Psoas muscle (tissue), 8 donors: Measurements from ENCODE around the gene IDI2. TPM values are rescaled to one million over a fixed set of nuclear protein-coding genes. Genes with fewer than 3 reads are reported as not detected.

Experiments used
- ATAC-seq, 4 donors: fragments of 200-7000 bp; cut with Tn5 transposase; one replicate each; pipeline ENCODE4 v1.9.1; 2020; ENCODE audit warnings: moderate library complexity in 3 of 4, mild to moderate bottlenecking in 2 of 4
- DNase-seq, 2 donors: peaks; one replicate each; pipeline ENCODE4 v3.0.0-alpha.2; 2020
- H3K27ac ChIP-seq: fragments of 200-600 bp; one replicate; pipeline ENCODE4 v1.8.0; 2022
- H3K27me3 ChIP-seq, 3 donors: fragments of 200-600 bp in 1 of 3; one replicate each; pipeline versions ENCODE4 v1.6.1 to v1.8.0; 2013 to 2022; ENCODE audit warnings: low read length in 2 of 3, mild to moderate bottlenecking in 2 of 3, moderate library complexity in 1 of 3; ENCODE audit not compliant: insufficient read depth in 3 of 3
- H3K36me3 ChIP-seq, 2 donors: fragments of 200-600 bp in 1 of 2; one replicate each; pipeline versions ENCODE4 v1.6.1 to v1.8.0; 2013 to 2022; ENCODE audit warnings: low read depth in 1 of 2, mild to moderate bottlenecking in 1 of 2, moderate library complexity in 1 of 2; ENCODE audit not compliant: insufficient read depth in 1 of 2
- H3K4me1 ChIP-seq: fragments of 200-600 bp; one replicate; pipeline ENCODE4 v1.8.0; 2022
- H3K4me3 ChIP-seq: fragments of 200-600 bp; one replicate; pipeline ENCODE4 v1.8.0; 2022; ENCODE audit warnings: mild to moderate bottlenecking
- H3K9me3 ChIP-seq: fragments of 200-600 bp; one replicate; pipeline ENCODE4 v1.8.0; 2022
- CTCF ChIP-seq: fragments of 200-600 bp; IDR thresholded peaks from one replicate; pipeline ENCODE4 v1.8.0; 2022; ENCODE audit warnings: antibody characterized with exemption
- WGBS, 3 donors: extraction: QIAGEN DNeasy Blood & Tissue Kit; methylation state at CpG; one replicate each; pipeline versions ENCODE4 v1.1.6 to v1.1.7; 2013; 5-methylcytosine and 5-hydroxymethylcytosine counted together
- intact Hi-C, 2 donors: fragments of 100-400 bp; cut with DNase I; formaldehyde crosslinking; loops; one replicate each; pipeline versions ENCODE4 v1.11.0 to v1.14.2; 2022
- polyA plus RNA-seq, 3 donors: library from polyadenylated mRNA; stranded (reverse); fragments of 200-250 nt; gene quantifications; one replicate each; pipeline ENCODE4 v1.2.3, GENCODE V29; 2013
- total RNA-seq, 4 donors: library from RNA; stranded (reverse); fragmentation: NEBNext Ultra II Directional in 2 of 4; extraction: Animal tissue kit (Norgen Biotek cat#: 25700) in 2 of 4; gene quantifications; one replicate each; pipeline versions ENCODE4 v1.2.1 to v1.2.4, GENCODE V29; 2021 to 2023
- donor health status: healthy with polysubstance abuse.
- donor health status: DM: no; HTN: no; CAD: no; lungs with moderate emphysema.
- donor health status: Bipolar disorder and iron deficiency.
- donor health status: healthy.
- donor health status: DM: yes; HTN: yes; CAD: no.
- donor health status: DM: no; HTN: no; CAD: no.
- donor health status: DM: no; HTN: no; CAD: no.
- donor health status: DM: yes; HTN: yes; CAD: no.

IDI2 gene
- total and polyA plus RNA-seq, 7 donors, result 16.6 to 182 (median 133) TPM

- WGBS, 3 donors, result 0 to 1% (median 0%) methylated on average over 27 to 34 of the region's 34 CpGs
- Histone ChIP-seq H3K9me3 (no peaks in the 10 kb centered on the region), H3K36me3 (peaks cover 3 to 37% of the 10 kb centered on the region in 2 donors), H3K27me3 (no peaks in the 10 kb centered on the region), H3K4me3 (peak overlapping the region; percentile 89), H3K27ac (peak overlapping the region; percentile 98), H3K4me1 (peaks cover 47% of the 10 kb centered on the region)
- no peak for TF ChIP-seq CTCF
- ATAC-seq, result peak in 1 of 4 donors; percentile 2
- intact Hi-C loops, result loop anchor here in 1 of 2 donors (5.0 kb wide), 1 partner anchor 177 kb away; no protein-coding TSS in a partner anchor
- DNase-seq, result no peak
These were observed 23.8 kb upstream of the IDI2 start for GRCh38 chr10:1049425-1049958.

DNA sequence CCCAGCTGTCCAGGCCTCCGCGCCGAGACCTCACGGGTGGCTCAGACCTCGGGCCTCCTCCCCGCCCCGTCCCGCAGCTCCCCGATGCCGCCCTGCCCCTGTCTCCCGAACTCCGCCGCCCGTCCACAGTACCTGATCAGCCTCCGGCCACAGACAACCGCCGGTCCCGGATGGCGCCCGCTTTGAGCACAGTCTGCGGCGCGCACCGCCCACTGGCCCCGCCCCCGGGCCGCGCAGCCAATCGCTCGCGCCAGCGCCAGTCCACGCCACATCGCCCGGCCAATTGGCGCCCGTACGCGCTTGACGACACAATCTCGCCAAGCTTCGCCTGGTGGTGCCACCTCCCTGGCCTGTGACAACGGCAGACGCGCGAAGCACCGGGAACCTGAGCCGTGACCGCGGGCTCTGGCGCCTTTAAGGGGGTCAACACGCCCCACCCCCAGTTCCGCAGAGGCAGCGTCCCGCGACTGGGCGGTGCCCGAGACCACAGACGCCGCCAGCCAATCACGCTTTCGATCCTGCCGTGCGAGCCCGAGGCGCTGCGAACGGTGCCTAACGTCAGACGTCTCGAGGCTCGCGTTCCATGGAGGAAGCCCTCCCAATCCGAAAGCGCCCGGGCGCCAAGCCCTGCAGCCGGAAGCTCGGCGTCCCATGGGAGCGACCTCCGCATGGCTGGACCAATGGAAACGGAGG, 23.2 kb upstream of the IDI2 start, which contains the start of gene IDI1:
Gene IDI1, minus strand, starts transcription at position 388 of the 693 bp plus-strand sequence. Its CDS starts 116 bp downstream, at position 272.
- Histone ChIP-seq H3K27ac (peak within 1 kb of the TSS; percentile 98), H3K4me3 (peak within 1 kb of the TSS; percentile 89), H3K36me3 (peaks cover 3 to 31% of the 10 kb centered on the region in 2 donors), H3K4me1 (peaks cover 47% of the 10 kb centered on the region), H3K9me3 (no peaks in the 10 kb centered on the region), H3K27me3 (no peaks in the 10 kb centered on the region)
- intact Hi-C loops, result loop anchor here in 1 of 2 donors (5.0 kb wide), 1 partner anchor 177 kb away; no protein-coding TSS in a partner anchor
- no peak for TF ChIP-seq CTCF
- 0 to 1% (median 1%) methylated on average over 62 to 83 of the region's 83 CpGs for WGBS, 3 donors
- DNase-seq (peak; percentile 97 to 99), ATAC-seq (peak; percentile 88 to 91 (median 90))

GRCh38 chr10:1048349-1048731, 22.7 kb upstream of the IDI2 start:
- peak overlapping the region; percentile 89 for H3K4me3 ChIP-seq
- ATAC-seq, result peak; percentile 1 to 30 (median 26)
- no peaks in the 10 kb centered on the region for H3K27me3 ChIP-seq
- no peaks in the 10 kb centered on the region for H3K9me3 ChIP-seq
- intact Hi-C loops, result loop anchor here in 1 of 2 donors (5.0 kb wide), 1 partner anchor 176 kb away; no protein-coding TSS in a partner anchor
- peak overlapping the region; percentile 98 for H3K27ac ChIP-seq
- H3K36me3 ChIP-seq, result peaks cover 3 to 31% of the 10 kb centered on the region in 2 donors
- H3K4me1 ChIP-seq, result peaks cover 49% of the 10 kb centered on the region
- TF ChIP-seq CTCF, result no peak
- WGBS, 3 donors, result 0 to 1% (median 0%) methylated on average over 36 to 37 of the region's 37 CpGs
- DNase-seq, result peak; percentile 46 to 65

DNA sequence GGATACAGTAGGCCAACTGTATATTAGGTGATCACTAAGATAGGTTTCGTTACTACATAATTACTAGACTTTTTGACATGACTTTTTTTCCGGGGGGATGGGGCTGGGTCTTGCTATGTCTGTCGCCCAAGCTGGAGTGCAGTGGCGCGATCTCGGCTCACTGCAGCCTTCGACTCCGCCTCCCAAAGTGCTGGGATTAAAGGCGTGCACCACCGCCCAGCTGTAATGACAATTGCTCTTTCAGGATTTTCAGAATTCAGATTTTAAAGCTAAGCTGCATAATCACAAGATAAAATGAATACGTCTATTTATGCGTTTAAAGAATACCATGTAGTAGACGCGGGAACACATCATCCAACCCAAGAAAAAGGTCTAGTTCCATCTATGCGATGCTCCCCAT, 22.3 kb upstream of the IDI2 start:
- ATAC-seq (no peak), DNase-seq (no peak)
- Histone ChIP-seq H3K36me3 (peaks cover 0 to 31% of the 10 kb centered on the region in 2 donors), H3K9me3 (no peaks in the 10 kb centered on the region), H3K27me3 (no peaks in the 10 kb centered on the region), H3K27ac (peak overlapping the region; percentile 98), H3K4me3 (peak overlapping the region; percentile 89), H3K4me1 (peaks cover 53% of the 10 kb centered on the region)
- TF ChIP-seq CTCF, result no peak
- 3 to 4% (median 3%) methylated on average over 15 of the region's 15 CpGs for WGBS, 3 donors
- intact Hi-C loops, result loop anchor here in 1 of 2 donors (5.0 kb wide), 1 partner anchor 176 kb away; no protein-coding TSS in a partner anchor
